H9 (cell line): ENCODE data around the gene MYEF2. TPM values are rescaled to one million over a fixed set of nuclear protein-coding genes. Genes with fewer than 3 reads are reported as not detected.

Experiments
- DNase-seq: peaks from one replicate; pipeline ENCODE4 v3.0.0-alpha.2; 2017
- H2AFZ ChIP-seq: one replicate; pipeline ENCODE4 v1.6.1; 2013; ENCODE audit warnings: mild to moderate bottlenecking, low read length, control low read depth, moderate library complexity
- H2AK5ac ChIP-seq: 2 replicates; pipeline ENCODE4 v1.6.1; 2013; ENCODE audit warnings: low read length, control low read depth, mixed read lengths; ENCODE audit not compliant: insufficient read length
- H2BK120ac ChIP-seq: one replicate; pipeline ENCODE4 v1.6.1; 2013; ENCODE audit warnings: low read depth, mild to moderate bottlenecking, low read length, control low read depth, inconsistent platforms; ENCODE audit not compliant: poor library complexity, severe bottlenecking
- H2BK12ac ChIP-seq: 2 replicates; pipeline ENCODE4 v1.6.1; 2013; ENCODE audit warnings: low read length, control low read depth, mixed read lengths, low read depth; ENCODE audit not compliant: insufficient read length
- H2BK15ac ChIP-seq: 2 replicates; pipeline ENCODE4 v1.6.1; 2013; ENCODE audit warnings: low read depth, low read length, control low read depth
- H2BK20ac ChIP-seq: one replicate; pipeline ENCODE4 v1.6.1; 2013; ENCODE audit warnings: low read depth, mild to moderate bottlenecking, low read length, control low read depth, inconsistent platforms; ENCODE audit not compliant: poor library complexity, severe bottlenecking
- H2BK5ac ChIP-seq: 2 replicates; pipeline ENCODE4 v1.6.1; 2013; ENCODE audit warnings: low read length, control low read depth, mixed read lengths; ENCODE audit not compliant: insufficient read length
- H3K14ac ChIP-seq: 2 replicates; pipeline ENCODE4 v1.6.1; 2013; ENCODE audit warnings: low read length, control low read depth; ENCODE audit not compliant: insufficient read depth
- H3K18ac ChIP-seq: 2 replicates; pipeline ENCODE4 v1.6.1; 2013; ENCODE audit warnings: low read depth, mild to moderate bottlenecking, mixed read lengths, low read length, control low read depth; ENCODE audit not compliant: insufficient read length
- H3K23ac ChIP-seq: 2 replicates; pipeline ENCODE4 v1.6.1; 2013; ENCODE audit warnings: low read length, control low read depth, mixed read lengths, low read depth; ENCODE audit not compliant: insufficient read length
- H3K23me2 ChIP-seq: 2 replicates; pipeline ENCODE4 v1.6.1; 2013; ENCODE audit warnings: low read depth, mild to moderate bottlenecking, mixed read lengths, low read length, control low read depth; ENCODE audit not compliant: insufficient read length, poor library complexity, severe bottlenecking
- H3K27ac ChIP-seq: 2 replicates; pipeline ENCODE4 v1.5.1; 2013; ENCODE audit warnings: low read length, control low read depth, mixed read lengths, low read depth; ENCODE audit not compliant: insufficient read length
- H3K27me3 ChIP-seq: 2 replicates; pipeline ENCODE4 v1.6.1; 2013; ENCODE audit warnings: low read length, control low read depth, inconsistent platforms; ENCODE audit not compliant: insufficient read depth
- H3K4ac ChIP-seq: 2 replicates; pipeline ENCODE4 v1.6.1; 2013; ENCODE audit warnings: low read depth, mild to moderate bottlenecking, control low read depth, inconsistent platforms, low read length, moderate library complexity
- H3K4me1 ChIP-seq: 2 replicates; pipeline ENCODE4 v1.6.1; 2013; ENCODE audit warnings: low read length, control low read depth, inconsistent platforms; ENCODE audit not compliant: insufficient read depth
- H3K4me2 ChIP-seq: 2 replicates; pipeline ENCODE4 v1.6.1; 2013; ENCODE audit warnings: low read length, control low read depth, mixed read lengths; ENCODE audit not compliant: insufficient read length, insufficient read depth
- H3K56ac ChIP-seq: 2 replicates; pipeline ENCODE4 v1.6.1; 2013; ENCODE audit warnings: low read depth, mild to moderate bottlenecking, mixed read lengths, low read length, control low read depth; ENCODE audit not compliant: insufficient read length
- H3K79me1 ChIP-seq: 2 replicates; pipeline ENCODE4 v1.6.1; 2013; ENCODE audit warnings: low read depth, mild to moderate bottlenecking, moderate library complexity, low read length, control low read depth, inconsistent platforms; ENCODE audit not compliant: insufficient read depth, poor library complexity, severe bottlenecking
- H3K79me2 ChIP-seq: 2 replicates; pipeline ENCODE4 v1.6.1; 2013; ENCODE audit warnings: low read length, control low read depth, inconsistent platforms; ENCODE audit not compliant: insufficient read depth
- H3K9ac ChIP-seq: 2 replicates; pipeline ENCODE4 v1.6.1; 2013; ENCODE audit warnings: low read length, control low read depth, mixed read lengths; ENCODE audit not compliant: insufficient read length; ENCODE audit errors: extremely low read depth
- H3K9me3 ChIP-seq: one replicate; pipeline ENCODE4 v1.6.1; 2013; ENCODE audit warnings: low read depth, low read length, inconsistent platforms; ENCODE audit not compliant: control insufficient read depth
- H3T11ph ChIP-seq: one replicate; pipeline ENCODE4 v1.6.1; 2013; ENCODE audit warnings: mild to moderate bottlenecking, low read length, control low read depth, inconsistent platforms
- H4K20me1 ChIP-seq: one replicate; pipeline ENCODE4 v1.6.1; 2013; ENCODE audit not compliant: control insufficient read depth, insufficient read length, insufficient read depth
- H4K5ac ChIP-seq: 2 replicates; pipeline ENCODE4 v1.6.1; 2013; ENCODE audit warnings: low read depth, mild to moderate bottlenecking, mixed read lengths, low read length, control low read depth; ENCODE audit not compliant: insufficient read length
- H4K8ac ChIP-seq: replicated peaks from 2 replicates; pipeline ENCODE4 v1.6.1; 2013; ENCODE audit warnings: low read length, control low read depth, mixed read lengths, low read depth; ENCODE audit not compliant: insufficient read length
- H4K91ac ChIP-seq: 2 replicates; pipeline ENCODE4 v1.6.1; 2013; ENCODE audit warnings: low read depth, mild to moderate bottlenecking, moderate library complexity, mixed read lengths, low read length, control low read depth; ENCODE audit not compliant: insufficient read length
- H3K27ac Mint-ChIP-seq, 3 experiments: 2 replicates in 2 of 3; 3 replicates in 1 of 3; pipeline ENCODE4 v1.8.0; 2020 to 2021; ENCODE audit warnings: mixed read lengths in 3 of 3, mild to moderate bottlenecking in 1 of 3, moderate library complexity in 1 of 3
- H3K27me3 Mint-ChIP-seq: 2 replicates; pipeline ENCODE4 v1.8.0; 2021; ENCODE audit warnings: low read depth, mild to moderate bottlenecking, moderate library complexity, mixed read lengths
- H3K36me3 Mint-ChIP-seq, 3 experiments: 2 replicates in 2 of 3; 3 replicates in 1 of 3; pipeline ENCODE4 v1.8.0; 2020 to 2021; ENCODE audit warnings: low read depth in 3 of 3, mixed read lengths in 3 of 3; ENCODE audit not compliant: insufficient read depth in 1 of 3
- H3K4me1 Mint-ChIP-seq, 2 experiments: 2 replicates each; pipeline ENCODE4 v1.8.0; 2020; ENCODE audit warnings: mixed read lengths in 2 of 2
- H3K4me3 Mint-ChIP-seq, 2 experiments: 2 replicates in 1 of 2; 3 replicates in 1 of 2; pipeline ENCODE4 v1.8.0; 2020 to 2021; ENCODE audit warnings: mild to moderate bottlenecking in 2 of 2, mixed read lengths in 2 of 2, moderate library complexity in 1 of 2
- H3K9me3 Mint-ChIP-seq, 2 experiments: 2 replicates in 1 of 2; 3 replicates in 1 of 2; pipeline ENCODE4 v1.8.0; 2020; ENCODE audit warnings: mild to moderate bottlenecking in 2 of 2, mixed read lengths in 2 of 2, moderate library complexity in 1 of 2
- WGBS: extraction: QIAGEN DNeasy Blood & Tissue Kit; methylation state at CpG from one replicate; pipeline ENCODE4 v1.1.7; 2013; ENCODE audit warnings: missing lambda C conversion rate, low lambda C conversion rate, mixed read lengths; ENCODE audit not compliant: insufficient read length; ENCODE audit errors: extremely low coverage; 5-methylcytosine and 5-hydroxymethylcytosine counted together
- total RNA-seq: library from RNA; stranded (reverse); gene quantifications from 2 replicates; pipeline ENCODE4 v1.2.1, GENCODE V29; 2021
- TF ChIP-seq, protein P1 (sequence below): fragments of 200-600 bp; sonication (generic); conservative IDR thresholded peaks from 3 replicates; pipeline ENCODE4 v1.8.0; 2021; ENCODE audit warnings: antibody characterized with exemption, mild to moderate bottlenecking

Gene MYEF2
- total RNA-seq, 1 experiment from 2014 or later = 85.2 TPM

DNA sequence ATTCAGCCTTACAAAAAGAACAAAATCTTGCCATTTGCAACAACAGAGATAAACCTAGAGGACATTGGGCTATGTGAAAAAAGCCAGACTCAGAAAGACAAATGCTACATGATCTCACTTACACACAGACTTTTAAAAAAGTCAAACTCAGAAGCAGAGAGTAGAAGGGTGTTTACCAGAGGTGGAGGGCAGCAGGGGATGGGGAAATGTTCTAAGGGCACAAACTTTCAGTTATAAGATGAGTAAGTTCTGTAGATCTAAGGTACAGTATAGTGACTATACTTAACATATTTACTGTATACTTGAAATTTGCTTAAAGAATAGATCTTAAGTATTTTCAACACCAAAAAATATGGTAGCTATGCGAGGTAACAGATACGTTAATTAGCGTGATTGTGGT lies 3.0 kb downstream of the MYEF2 start:
- H3K27me3 Mint-ChIP-seq = no peaks in the 10 kb centered on the region
- H2BK12ac ChIP-seq = no peak overlapping the region

More for the DNA sequence above, 3.0 kb downstream of the MYEF2 start:
- H3K27me3 ChIP-seq = no peaks in the 10 kb centered on the region
- H3K9me3 Mint-ChIP-seq = no peaks in the 10 kb centered on the region
- no peak overlapping the region for H2AFZ ChIP-seq
- no peak overlapping the region for H4K91ac ChIP-seq
- no peak overlapping the region for H3K27ac ChIP-seq
- DNase-seq = no peak
- WGBS = no CpG with 5 or more reads among the region's 3 CpGs
- H3K9ac ChIP-seq = no peak overlapping the region
- peaks cover 0 to 5% (median 0%) of the 10 kb centered on the region in 3 experiments; a peak in 4 of 7 replicates for H3K36me3 Mint-ChIP-seq
- no peak overlapping the region for H2BK15ac ChIP-seq
- no peaks in the 10 kb centered on the region for H4K20me1 ChIP-seq
- peaks cover 36% of the 10 kb centered on the region; the same call in 1 of the 2 replicates for H3K79me2 ChIP-seq
- H3K4ac ChIP-seq = no peak overlapping the region
- no peak overlapping the region for H2BK20ac ChIP-seq
- TF ChIP-seq, protein P1, sequence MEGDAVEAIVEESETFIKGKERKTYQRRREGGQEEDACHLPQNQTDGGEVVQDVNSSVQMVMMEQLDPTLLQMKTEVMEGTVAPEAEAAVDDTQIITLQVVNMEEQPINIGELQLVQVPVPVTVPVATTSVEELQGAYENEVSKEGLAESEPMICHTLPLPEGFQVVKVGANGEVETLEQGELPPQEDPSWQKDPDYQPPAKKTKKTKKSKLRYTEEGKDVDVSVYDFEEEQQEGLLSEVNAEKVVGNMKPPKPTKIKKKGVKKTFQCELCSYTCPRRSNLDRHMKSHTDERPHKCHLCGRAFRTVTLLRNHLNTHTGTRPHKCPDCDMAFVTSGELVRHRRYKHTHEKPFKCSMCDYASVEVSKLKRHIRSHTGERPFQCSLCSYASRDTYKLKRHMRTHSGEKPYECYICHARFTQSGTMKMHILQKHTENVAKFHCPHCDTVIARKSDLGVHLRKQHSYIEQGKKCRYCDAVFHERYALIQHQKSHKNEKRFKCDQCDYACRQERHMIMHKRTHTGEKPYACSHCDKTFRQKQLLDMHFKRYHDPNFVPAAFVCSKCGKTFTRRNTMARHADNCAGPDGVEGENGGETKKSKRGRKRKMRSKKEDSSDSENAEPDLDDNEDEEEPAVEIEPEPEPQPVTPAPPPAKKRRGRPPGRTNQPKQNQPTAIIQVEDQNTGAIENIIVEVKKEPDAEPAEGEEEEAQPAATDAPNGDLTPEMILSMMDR = no peak
- no peak overlapping the region for H2BK5ac ChIP-seq
- peaks cover 2% of the 10 kb centered on the region; the same call in 1 of the 2 replicates for H3K4me1 ChIP-seq
- no peak overlapping the region for H3K4me2 ChIP-seq
- H3K9me3 ChIP-seq = no peaks in the 10 kb centered on the region
- H3K23me2 ChIP-seq = no peaks in the 10 kb centered on the region
- H3K14ac ChIP-seq = no peak overlapping the region
- no peak overlapping the region for H3K23ac ChIP-seq
- no peak overlapping the region for H3K4me3 Mint-ChIP-seq
- H3K27ac Mint-ChIP-seq = peak overlapping the region in 1 of 3 experiments; percentile 3; a peak in 1 of 7 replicates
- peaks cover 73 to 74% of the 10 kb centered on the region in 2 experiments for H3K4me1 Mint-ChIP-seq
- H2BK120ac ChIP-seq = no peak overlapping the region
- no peak overlapping the region for H2AK5ac ChIP-seq
- H3K18ac ChIP-seq = no peak overlapping the region
- no peak overlapping the region for H4K5ac ChIP-seq
- no peak overlapping the region for H3T11ph ChIP-seq
- H4K8ac ChIP-seq = no peak overlapping the region
- no peak overlapping the region for H3K56ac ChIP-seq
- H3K79me1 ChIP-seq = no peaks in the 10 kb centered on the region
